ENCODE results near the gene SGMS2. TPM values are rescaled to one million over a fixed set of nuclear protein-coding genes. Genes with fewer than 3 reads are reported as not detected.

The SGMS2 gene

GRCh38 chr4:107951551-107951950 is 126.8 kb downstream of the SGMS2 start:
- peak overlapping the region; percentile 42 for H3K9ac ChIP-seq (ENCODE audit: low read depth, low read length)
- H3K36me3 ChIP-seq (ENCODE audit: insufficient read depth, low read length): peaks cover 3% of the 10 kb centered on the region
- H3K4me2 ChIP-seq (ENCODE audit: low read length): no peak overlapping the region
- H3K9me3 ChIP-seq (replicated peaks; ENCODE audit: low read length): no peaks in the 10 kb centered on the region
- no peak overlapping the region for H3K4me3 ChIP-seq (ENCODE audit: low read length)
- peaks cover 9% of the 10 kb centered on the region for H3K4me1 ChIP-seq (ENCODE audit: control insufficient read depth, insufficient read depth, low read length)
- H3K27me3 ChIP-seq (ENCODE audit: control insufficient read depth, insufficient read depth, low read length): no peaks in the 10 kb centered on the region

- H3K36me3 ChIP-seq (ENCODE audit: insufficient read depth, low read length): no peaks in the 10 kb centered on the region
- H3K4me1 ChIP-seq (ENCODE audit: control insufficient read depth, insufficient read depth, low read length): peaks cover 9% of the 10 kb centered on the region
Measured at GRCh38 chr4:107956011-107956410, 131.3 kb downstream of the SGMS2 start.

More at GRCh38 chr4:107956011-107956410, 131.3 kb downstream of the SGMS2 start:
- no peaks in the 10 kb centered on the region for H3K9me3 ChIP-seq (replicated peaks; ENCODE audit: low read length)
- H3K4me3 ChIP-seq (ENCODE audit: low read length): no peak overlapping the region
- H3K4me2 ChIP-seq (ENCODE audit: low read length): no peak overlapping the region
- H3K27me3 ChIP-seq (ENCODE audit: control insufficient read depth, insufficient read depth, low read length): no peaks in the 10 kb centered on the region
- no peak overlapping the region for H3K9ac ChIP-seq (ENCODE audit: low read depth, low read length)

Small RNAs within 50 kb of the gene (small RNA-seq; reads per million reads assigned to genes)
- not detected for gene RNU6-733P

Measured in skeletal muscle satellite cell (primary cell).